Measurements from ENCODE around the gene RAB27B.

RAB27B gene

DNA sequence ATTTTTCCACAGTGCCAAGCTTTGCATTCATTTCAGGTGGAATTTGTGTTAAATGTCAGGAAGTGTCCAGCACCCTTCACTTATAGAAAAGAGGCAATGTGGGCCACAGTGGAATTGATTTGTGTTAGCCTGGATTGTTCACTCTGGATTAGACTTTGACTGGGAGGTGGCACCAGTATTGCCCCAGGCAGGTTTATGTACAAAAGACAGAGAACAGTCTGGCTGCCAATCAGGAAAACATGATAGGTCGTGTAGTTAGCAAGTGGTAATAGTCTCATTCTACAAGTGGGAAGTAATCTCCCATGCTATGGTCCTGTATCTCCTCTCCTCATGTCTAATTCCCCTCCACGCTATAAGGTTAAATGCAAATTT, 45.6 kb downstream of the RAB27B start:
- no peaks in the 10 kb centered on the region for H3K9me3 ChIP-seq (ENCODE audit: low read length)
- no peaks in the 10 kb centered on the region for H3F3A ChIP-seq (ENCODE audit: insufficient read depth, low read length)
- H3K4me3 ChIP-seq (ENCODE audit: low read depth, low read length, poor library complexity, severe bottlenecking), result no peak overlapping the region
- no peak overlapping the region for H3K27ac ChIP-seq (ENCODE audit: low read depth, low read length, poor library complexity, severe bottlenecking)
- H3K9me2 ChIP-seq (ENCODE audit: low read depth, low read length), result no peaks in the 10 kb centered on the region
- H4K20me1 ChIP-seq (ENCODE audit: insufficient read depth, low read length), result no peaks in the 10 kb centered on the region
- H3K9ac ChIP-seq (ENCODE audit: low read length), result no peak overlapping the region
- no peaks in the 10 kb centered on the region for H3K27me3 ChIP-seq (ENCODE audit: insufficient read depth, low read length)
- H2AFZ ChIP-seq (ENCODE audit: low read length), result no peak overlapping the region
- H3K4me1 ChIP-seq (ENCODE audit: insufficient read depth, low read length, severe bottlenecking), result no peaks in the 10 kb centered on the region
- no peaks in the 10 kb centered on the region for H3K36me3 ChIP-seq (ENCODE audit: insufficient read depth, low read length)
- no peak for TF ChIP-seq EZH2 (IDR thresholded peaks at IDR 0.05; ENCODE audit: borderline replicate concordance, low read length)
- TF ChIP-seq, protein P1, sequence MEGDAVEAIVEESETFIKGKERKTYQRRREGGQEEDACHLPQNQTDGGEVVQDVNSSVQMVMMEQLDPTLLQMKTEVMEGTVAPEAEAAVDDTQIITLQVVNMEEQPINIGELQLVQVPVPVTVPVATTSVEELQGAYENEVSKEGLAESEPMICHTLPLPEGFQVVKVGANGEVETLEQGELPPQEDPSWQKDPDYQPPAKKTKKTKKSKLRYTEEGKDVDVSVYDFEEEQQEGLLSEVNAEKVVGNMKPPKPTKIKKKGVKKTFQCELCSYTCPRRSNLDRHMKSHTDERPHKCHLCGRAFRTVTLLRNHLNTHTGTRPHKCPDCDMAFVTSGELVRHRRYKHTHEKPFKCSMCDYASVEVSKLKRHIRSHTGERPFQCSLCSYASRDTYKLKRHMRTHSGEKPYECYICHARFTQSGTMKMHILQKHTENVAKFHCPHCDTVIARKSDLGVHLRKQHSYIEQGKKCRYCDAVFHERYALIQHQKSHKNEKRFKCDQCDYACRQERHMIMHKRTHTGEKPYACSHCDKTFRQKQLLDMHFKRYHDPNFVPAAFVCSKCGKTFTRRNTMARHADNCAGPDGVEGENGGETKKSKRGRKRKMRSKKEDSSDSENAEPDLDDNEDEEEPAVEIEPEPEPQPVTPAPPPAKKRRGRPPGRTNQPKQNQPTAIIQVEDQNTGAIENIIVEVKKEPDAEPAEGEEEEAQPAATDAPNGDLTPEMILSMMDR (IDR thresholded peaks at IDR 0.05; ENCODE audit: low read length), result no peak
- no peaks in the 10 kb centered on the region for H3K79me2 ChIP-seq (ENCODE audit: insufficient read depth, low read length)
- H3K4me2 ChIP-seq (ENCODE audit: low read length), result no peak overlapping the region

DNA sequence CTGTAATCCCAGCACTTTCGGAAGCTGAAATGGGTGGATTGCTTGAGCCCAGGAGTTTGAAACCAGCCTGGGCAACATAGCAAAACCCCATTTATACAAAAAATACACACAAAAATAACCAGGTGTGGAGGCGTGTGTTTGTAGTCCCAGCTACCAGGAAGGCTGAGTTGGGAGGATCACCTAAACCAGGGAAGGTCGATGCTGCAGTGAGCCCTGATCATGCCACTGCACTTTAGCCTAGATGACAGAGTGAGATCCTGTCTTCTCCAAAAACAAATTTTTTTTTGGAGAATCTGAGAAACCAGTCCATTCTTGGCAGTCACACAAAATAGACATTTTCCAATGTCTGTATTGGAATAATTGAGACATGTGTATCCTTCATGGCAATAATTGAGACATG, 46.8 kb downstream of the RAB27B start:
- Histone ChIP-seq H3K9me3 (ENCODE audit: low read length) (no peaks in the 10 kb centered on the region), H3K4me2 (ENCODE audit: low read length) (no peak overlapping the region), H3F3A (ENCODE audit: insufficient read depth, low read length) (no peaks in the 10 kb centered on the region), H3K4me3 (ENCODE audit: low read depth, low read length, poor library complexity, severe bottlenecking) (no peak overlapping the region), H3K27me3 (ENCODE audit: insufficient read depth, low read length) (no peaks in the 10 kb centered on the region), H3K4me1 (ENCODE audit: insufficient read depth, low read length, severe bottlenecking) (no peaks in the 10 kb centered on the region), H3K36me3 (ENCODE audit: insufficient read depth, low read length) (no peaks in the 10 kb centered on the region), H3K9me2 (ENCODE audit: low read depth, low read length) (no peaks in the 10 kb centered on the region), H2AFZ (ENCODE audit: low read length) (no peak overlapping the region), H4K20me1 (ENCODE audit: insufficient read depth, low read length) (no peaks in the 10 kb centered on the region), H3K9ac (ENCODE audit: low read length) (no peak overlapping the region), H3K79me2 (ENCODE audit: insufficient read depth, low read length) (no peaks in the 10 kb centered on the region), H3K27ac (ENCODE audit: low read depth, low read length, poor library complexity, severe bottlenecking) (no peak overlapping the region)
- TF ChIP-seq, protein P1 (IDR thresholded peaks at IDR 0.05; ENCODE audit: low read length), result no peak
- no peak for TF ChIP-seq EZH2 (IDR thresholded peaks at IDR 0.05; ENCODE audit: borderline replicate concordance, low read length)

DNA sequence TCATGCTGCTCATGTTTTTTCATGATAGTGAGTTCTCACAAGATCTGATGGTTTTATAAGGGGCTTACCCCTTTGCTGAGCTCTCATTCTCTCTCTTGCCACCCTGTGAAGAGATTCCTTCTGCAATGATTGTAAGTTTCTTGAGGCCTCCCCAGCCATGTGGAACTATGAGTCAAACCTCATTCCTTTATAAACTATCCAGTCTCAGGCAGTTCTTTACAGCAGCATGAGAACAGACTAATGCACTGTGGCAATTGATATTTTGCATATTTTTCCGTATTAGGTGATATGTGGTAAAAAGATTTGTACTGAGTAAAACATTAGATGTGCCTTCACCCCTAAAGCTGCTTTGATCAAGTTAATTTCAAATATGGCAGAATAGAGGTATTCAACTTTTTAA, 48.8 kb downstream of the RAB27B start:
- Histone ChIP-seq H3K27me3 (ENCODE audit: insufficient read depth, low read length) (no peaks in the 10 kb centered on the region), H3K9me3 (ENCODE audit: low read length) (no peaks in the 10 kb centered on the region), H3K36me3 (ENCODE audit: insufficient read depth, low read length) (no peaks in the 10 kb centered on the region), H3F3A (ENCODE audit: insufficient read depth, low read length) (no peaks in the 10 kb centered on the region), H3K9ac (ENCODE audit: low read length) (no peak overlapping the region), H2AFZ (ENCODE audit: low read length) (no peak overlapping the region), H3K4me1 (ENCODE audit: insufficient read depth, low read length, severe bottlenecking) (no peaks in the 10 kb centered on the region), H3K27ac (ENCODE audit: low read depth, low read length, poor library complexity, severe bottlenecking) (no peak overlapping the region), H3K4me3 (ENCODE audit: low read depth, low read length, poor library complexity, severe bottlenecking) (no peak overlapping the region), H3K9me2 (ENCODE audit: low read depth, low read length) (no peaks in the 10 kb centered on the region), H3K79me2 (ENCODE audit: insufficient read depth, low read length) (no peaks in the 10 kb centered on the region), H4K20me1 (ENCODE audit: insufficient read depth, low read length) (no peaks in the 10 kb centered on the region), H3K4me2 (ENCODE audit: low read length) (no peak overlapping the region)
- TF ChIP-seq, protein P1 (IDR thresholded peaks at IDR 0.05; ENCODE audit: low read length), result no peak
